Upper lobe of left lung (tissue), 6 donors: ENCODE measurements around the gene ITGA8. TPM values are rescaled to one million over a fixed set of nuclear protein-coding genes. Genes with fewer than 3 reads are reported as not detected.

ENCODE experiments used
- ATAC-seq, 2 donors: fragments of 200-7000 bp; cut with Tn5 transposase; one replicate each; pipeline ENCODE4 v1.9.1; 2022; ENCODE audit warnings: mild to moderate bottlenecking in 2 of 2, moderate library complexity in 2 of 2; ENCODE audit not compliant: low FRiP score in 2 of 2
- DNase-seq, 2 donors: peaks; one replicate each; pipeline ENCODE4 v3.0.0-alpha.2; 2019 to 2020
- H3K27ac ChIP-seq, 4 donors: fragments of 200-600 bp; sonication (generic); one replicate each; pipeline ENCODE4 v1.5.1; 2016 to 2019
- H3K27me3 ChIP-seq, 4 donors: fragments of 200-600 bp; sonication (generic); one replicate each; pipeline ENCODE4 v1.5.1; 2017 to 2019
- H3K36me3 ChIP-seq, 4 donors: fragments of 200-600 bp; sonication (generic); one replicate each; pipeline ENCODE4 v1.5.1; 2016 to 2019
- H3K4me1 ChIP-seq, 4 donors: fragments of 200-600 bp; sonication (generic); one replicate each; pipeline ENCODE4 v1.5.1; 2018 to 2019
- H3K4me3 ChIP-seq, 4 donors: fragments of 200-600 bp; sonication (generic); one replicate each; pipeline ENCODE4 v1.5.1; 2017 to 2019; ENCODE audit warnings: mild to moderate bottlenecking in 2 of 4, moderate library complexity in 1 of 4
- H3K9me3 ChIP-seq, 4 donors: fragments of 200-600 bp; sonication (generic); one replicate each; pipeline ENCODE4 v1.5.1; 2018 to 2019
- EP300 ChIP-seq, 4 donors: sonication (generic); formaldehyde crosslinking; IDR thresholded peaks; one replicate each; pipeline ENCODE4 v1.5.1; 2017; ENCODE audit warnings: antibody characterized with exemption in 4 of 4, control low read depth in 2 of 4
- POLR2A ChIP-seq, 4 donors: fragments of 450-650 bp; IDR thresholded peaks; one replicate each; pipeline ENCODE4 v1.5.1; 2016 to 2017; ENCODE audit warnings: antibody characterized with exemption in 4 of 4, mild to moderate bottlenecking in 2 of 4
- POLR2AphosphoS5 ChIP-seq, 2 donors: sonication (generic); formaldehyde crosslinking; IDR thresholded peaks; one replicate each; pipeline ENCODE4 v1.5.1; 2017; ENCODE audit warnings: antibody characterized with exemption in 2 of 2
- WGBS, 2 donors: methylation state at CpG; one replicate each; pipeline ENCODE4 v1.1.5; 2017 to 2018; 5-methylcytosine and 5-hydroxymethylcytosine counted together
- total RNA-seq, 6 donors: library from RNA; depleted of rRNA in 4 of 6; stranded (reverse); fragments of >200 nt in 4 of 6; gene quantifications; one replicate each; pipeline versions ENCODE4 v1.1.0 to v1.2.1, GENCODE V29; 2016 to 2021
- TF ChIP-seq, protein P1 (sequence below), 6 experiments: fragments of 450-650 bp in 4 of 6; fragments of 200-600 bp in 2 of 6; sonication (generic) in 2 of 6; IDR thresholded peaks; one replicate each; pipeline ENCODE4 v1.5.1; 2016 to 2019; ENCODE audit warnings: antibody characterized with exemption in 6 of 6
- donor health status: DM: no; HTN: no; CAD: no; lungs with moderate emphysema.
- donor health status: DM: no; HTN: yes; CAD: no; lungs with severe emphysema.

The ITGA8 gene
- total RNA-seq, 6 donors from 2014 or later = 18.2 to 40.3 (median 26.4) TPM

- no peaks in the 10 kb centered on the region for H3K4me1 ChIP-seq
- WGBS, 2 donors = 61 to 83% methylated on average over 2 of the region's 2 CpGs
- H3K36me3 ChIP-seq = no peaks in the 10 kb centered on the region
- no peaks in the 10 kb centered on the region for H3K27me3 ChIP-seq
- no peaks in the 10 kb centered on the region for H3K9me3 ChIP-seq
- ATAC-seq (no peak), DNase-seq (no peak)
- H3K27ac ChIP-seq = no peak overlapping the region
- TF ChIP-seq POLR2A (IDR thresholded peaks at IDR 0.05) = no peak
- TF ChIP-seq, protein P1, sequence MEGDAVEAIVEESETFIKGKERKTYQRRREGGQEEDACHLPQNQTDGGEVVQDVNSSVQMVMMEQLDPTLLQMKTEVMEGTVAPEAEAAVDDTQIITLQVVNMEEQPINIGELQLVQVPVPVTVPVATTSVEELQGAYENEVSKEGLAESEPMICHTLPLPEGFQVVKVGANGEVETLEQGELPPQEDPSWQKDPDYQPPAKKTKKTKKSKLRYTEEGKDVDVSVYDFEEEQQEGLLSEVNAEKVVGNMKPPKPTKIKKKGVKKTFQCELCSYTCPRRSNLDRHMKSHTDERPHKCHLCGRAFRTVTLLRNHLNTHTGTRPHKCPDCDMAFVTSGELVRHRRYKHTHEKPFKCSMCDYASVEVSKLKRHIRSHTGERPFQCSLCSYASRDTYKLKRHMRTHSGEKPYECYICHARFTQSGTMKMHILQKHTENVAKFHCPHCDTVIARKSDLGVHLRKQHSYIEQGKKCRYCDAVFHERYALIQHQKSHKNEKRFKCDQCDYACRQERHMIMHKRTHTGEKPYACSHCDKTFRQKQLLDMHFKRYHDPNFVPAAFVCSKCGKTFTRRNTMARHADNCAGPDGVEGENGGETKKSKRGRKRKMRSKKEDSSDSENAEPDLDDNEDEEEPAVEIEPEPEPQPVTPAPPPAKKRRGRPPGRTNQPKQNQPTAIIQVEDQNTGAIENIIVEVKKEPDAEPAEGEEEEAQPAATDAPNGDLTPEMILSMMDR (IDR thresholded peaks at IDR 0.05) = no peak
- TF ChIP-seq POLR2AphosphoS5 (IDR thresholded peaks at IDR 0.05) = no peak
- no peak for TF ChIP-seq EP300 (IDR thresholded peaks at IDR 0.05)
- no peak overlapping the region for H3K4me3 ChIP-seq
Observed at GRCh38 chr10:15474671-15475070, 245.1 kb downstream of the ITGA8 start.

GRCh38 chr10:15473396-15473767 lies 246.3 kb downstream of the ITGA8 start:
- TF ChIP-seq, protein P1 (IDR thresholded peaks at IDR 0.05) = no peak
- TF ChIP-seq POLR2A (IDR thresholded peaks at IDR 0.05) (no peak), POLR2AphosphoS5 (IDR thresholded peaks at IDR 0.05) (no peak), EP300 (IDR thresholded peaks at IDR 0.05) (no peak)
- no peaks in the 10 kb centered on the region for H3K36me3 ChIP-seq
- H3K27ac ChIP-seq = no peak overlapping the region
- WGBS, 2 donors = 42 to 43% methylated on average over 5 of the region's 5 CpGs
- H3K4me1 ChIP-seq = no peaks in the 10 kb centered on the region
- no peak overlapping the region for H3K4me3 ChIP-seq
- DNase-seq (no peak), ATAC-seq (no peak)
- H3K9me3 ChIP-seq = no peaks in the 10 kb centered on the region
- no peaks in the 10 kb centered on the region for H3K27me3 ChIP-seq

DNA sequence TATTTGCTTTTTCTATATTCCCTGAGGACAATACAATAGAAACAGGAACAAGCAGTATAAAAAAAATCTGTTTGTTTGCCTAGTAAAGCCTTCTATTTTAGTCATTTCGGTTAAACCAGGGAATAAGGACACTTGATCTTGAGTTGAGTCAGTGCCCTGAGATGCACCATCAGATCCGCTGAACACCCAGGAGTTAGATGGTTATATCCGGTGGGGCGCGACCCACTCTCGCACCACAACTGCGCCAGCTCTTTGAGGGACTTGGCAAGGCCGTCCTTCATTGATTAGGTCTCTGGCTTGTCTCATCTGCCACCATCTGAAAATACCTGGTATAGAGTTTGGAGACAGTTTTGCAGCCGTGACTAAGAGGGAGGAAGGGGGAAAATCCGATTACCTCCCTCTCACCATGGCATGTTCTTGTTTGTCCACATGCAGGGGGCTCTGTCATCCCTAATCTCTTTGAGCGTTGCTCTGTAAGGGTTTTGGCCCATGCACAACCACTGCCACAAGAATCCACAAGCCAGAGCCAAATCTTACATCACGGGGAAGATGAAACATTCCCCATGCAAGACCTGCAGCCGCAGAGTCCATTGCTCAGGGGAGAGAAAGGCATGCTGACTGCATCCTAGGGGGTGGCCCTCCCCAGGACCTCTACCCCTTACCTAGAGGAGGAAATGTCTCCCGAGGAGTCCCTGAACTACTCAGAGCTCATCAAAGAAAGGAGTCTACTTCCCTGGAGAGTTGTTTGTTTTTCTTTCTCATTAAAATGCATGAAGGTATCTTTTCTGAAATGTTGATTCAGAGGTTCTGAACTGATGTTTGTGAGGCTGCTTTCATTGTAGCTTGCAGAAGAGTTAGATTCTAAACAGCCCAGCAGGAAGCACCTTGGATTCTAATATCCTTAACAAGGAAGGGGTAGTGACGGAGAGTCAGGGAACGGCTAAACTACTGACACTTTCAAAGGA lies 247.0 kb downstream of the ITGA8 start:
- no peaks in the 10 kb centered on the region for H3K9me3 ChIP-seq
- no peak overlapping the region for H3K27ac ChIP-seq
- DNase-seq (no peak), ATAC-seq (peak; percentile 19 to 77)
- H3K36me3 ChIP-seq = no peaks in the 10 kb centered on the region
- no peaks in the 10 kb centered on the region for H3K4me1 ChIP-seq
- 52 to 60% methylated on average over 16 of the region's 16 CpGs for WGBS, 2 donors
- no peak for TF ChIP-seq EP300 (IDR thresholded peaks at IDR 0.05)
- TF ChIP-seq POLR2A (IDR thresholded peaks at IDR 0.05) = no peak
- TF ChIP-seq POLR2AphosphoS5 (IDR thresholded peaks at IDR 0.05) = no peak
- no peak overlapping the region for H3K4me3 ChIP-seq
- H3K27me3 ChIP-seq = no peaks in the 10 kb centered on the region

GRCh38 chr10:15472008-15472407 lies 247.7 kb downstream of the ITGA8 start:
- DNase-seq (no peak), ATAC-seq (no peak)
- Histone ChIP-seq H3K9me3 (no peaks in the 10 kb centered on the region), H3K4me1 (no peaks in the 10 kb centered on the region), H3K27me3 (no peaks in the 10 kb centered on the region), H3K36me3 (no peaks in the 10 kb centered on the region), H3K4me3 (no peak overlapping the region), H3K27ac (no peak overlapping the region)
- TF ChIP-seq POLR2AphosphoS5 (IDR thresholded peaks at IDR 0.05) = no peak
- TF ChIP-seq EP300 (IDR thresholded peaks at IDR 0.05) = no peak
- TF ChIP-seq, protein P1 (IDR thresholded peaks at IDR 0.05) = no peak
- no peak for TF ChIP-seq POLR2A (IDR thresholded peaks at IDR 0.05)
- WGBS, 2 donors = 56 to 65% methylated on average over 6 of the region's 6 CpGs

GRCh38 chr10:15469111-15469510 lies 250.6 kb downstream of the ITGA8 start:
- no peaks in the 10 kb centered on the region for H3K36me3 ChIP-seq
- H3K9me3 ChIP-seq = no peaks in the 10 kb centered on the region
- no peak for ATAC-seq
- 75 to 78% methylated on average over 5 of the region's 5 CpGs for WGBS, 2 donors
- H3K27ac ChIP-seq = no peak overlapping the region
- no peak for TF ChIP-seq POLR2AphosphoS5 (IDR thresholded peaks at IDR 0.05)
- TF ChIP-seq, protein P1 (IDR thresholded peaks at IDR 0.05) = no peak
- no peak for TF ChIP-seq POLR2A (IDR thresholded peaks at IDR 0.05)
- TF ChIP-seq EP300 (IDR thresholded peaks at IDR 0.05) = no peak
- DNase-seq = no peak
- no peak overlapping the region for H3K4me3 ChIP-seq
- H3K27me3 ChIP-seq = no peaks in the 10 kb centered on the region
- no peaks in the 10 kb centered on the region for H3K4me1 ChIP-seq
